HEK293T (cell line): Measurements from ENCODE around the gene OAS2.

ENCODE experiments used
- ARNT ChIP-seq: fragments of 450-650 bp; IDR thresholded peaks from 2 replicates; pipeline ENCODE4 v1.6.1; 2017; ENCODE audit warnings: mild to moderate bottlenecking
- BHLHE40 ChIP-seq: fragments of 450-650 bp; IDR thresholded peaks from 2 replicates; pipeline ENCODE4 v1.6.1; 2016; ENCODE audit warnings: mild to moderate bottlenecking, moderate library complexity, borderline replicate concordance
- CTBP1 ChIP-seq: fragments of 450-650 bp; IDR thresholded peaks from 2 replicates; pipeline ENCODE4 v1.6.1; 2016; ENCODE audit warnings: borderline replicate concordance
- ELF4 ChIP-seq: fragments of 450-650 bp; IDR thresholded peaks from 2 replicates; pipeline ENCODE4 v1.6.1; 2017; ENCODE audit warnings: antibody characterized with exemption
- FOXA1 ChIP-seq: fragments of 450-650 bp; IDR thresholded peaks from 2 replicates; pipeline ENCODE4 v1.6.1; 2016; ENCODE audit warnings: mild to moderate bottlenecking
- FOXK2 ChIP-seq: fragments of 450-650 bp; IDR thresholded peaks from 2 replicates; pipeline ENCODE4 v1.6.1; 2016; ENCODE audit warnings: mild to moderate bottlenecking
- FOXM1 ChIP-seq: fragments of 450-650 bp; IDR thresholded peaks from 2 replicates; pipeline ENCODE4 v1.6.1; 2017; ENCODE audit warnings: mild to moderate bottlenecking, borderline replicate concordance
- HDGF ChIP-seq: fragments of 450-650 bp; IDR thresholded peaks from 2 replicates; pipeline ENCODE4 v1.6.1; 2017; ENCODE audit warnings: antibody characterized with exemption, borderline replicate concordance
- L3MBTL2 ChIP-seq: fragments of 450-650 bp; conservative IDR thresholded peaks from 2 replicates; pipeline ENCODE4 v1.6.1; 2016; ENCODE audit warnings: mild to moderate bottlenecking
- LEF1 ChIP-seq: fragments of 450-650 bp; IDR thresholded peaks from 2 replicates; pipeline ENCODE4 v1.6.1; 2017; ENCODE audit warnings: mild to moderate bottlenecking, borderline replicate concordance
- SP1 ChIP-seq: fragments of 450-650 bp; IDR thresholded peaks from 2 replicates; pipeline ENCODE4 v1.6.1; 2017
- TARDBP ChIP-seq: fragments of 450-650 bp; IDR thresholded peaks from 2 replicates; pipeline ENCODE4 v1.6.1; 2016
- TF ChIP-seq, protein P1 (sequence below): fragments of 450-650 bp; IDR thresholded peaks from 2 replicates; pipeline ENCODE4 v1.6.1; 2016

DNA sequence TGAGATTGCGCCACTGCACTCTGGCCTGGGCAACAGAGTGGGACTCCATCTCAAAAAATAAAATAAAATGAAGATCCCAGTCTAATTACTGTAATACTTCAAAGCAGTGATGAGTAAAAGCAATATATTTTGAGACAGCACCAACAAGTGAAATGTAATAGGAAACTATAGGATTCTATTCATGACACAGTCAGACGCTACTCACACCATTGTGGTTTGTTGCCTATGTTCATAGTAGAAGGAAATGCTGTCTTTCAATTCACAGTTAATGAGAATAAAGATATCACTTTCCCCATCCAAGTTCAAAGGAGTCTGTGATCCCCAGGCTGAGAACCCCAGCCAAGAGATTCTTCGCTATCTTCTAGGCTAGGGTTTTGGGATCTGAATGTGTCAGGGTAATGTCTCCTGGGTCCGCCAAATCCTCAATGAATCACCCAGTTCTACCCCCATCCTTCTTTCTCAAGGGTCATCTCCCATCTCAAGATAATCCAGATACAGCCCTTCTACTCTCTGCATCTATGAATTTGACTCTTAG, 61.7 kb downstream of the OAS2 start:
- TF ChIP-seq HDGF = no peak
- no peak for TF ChIP-seq LEF1
- no peak for TF ChIP-seq FOXM1
- TF ChIP-seq BHLHE40 = no peak
- TF ChIP-seq, protein P1, sequence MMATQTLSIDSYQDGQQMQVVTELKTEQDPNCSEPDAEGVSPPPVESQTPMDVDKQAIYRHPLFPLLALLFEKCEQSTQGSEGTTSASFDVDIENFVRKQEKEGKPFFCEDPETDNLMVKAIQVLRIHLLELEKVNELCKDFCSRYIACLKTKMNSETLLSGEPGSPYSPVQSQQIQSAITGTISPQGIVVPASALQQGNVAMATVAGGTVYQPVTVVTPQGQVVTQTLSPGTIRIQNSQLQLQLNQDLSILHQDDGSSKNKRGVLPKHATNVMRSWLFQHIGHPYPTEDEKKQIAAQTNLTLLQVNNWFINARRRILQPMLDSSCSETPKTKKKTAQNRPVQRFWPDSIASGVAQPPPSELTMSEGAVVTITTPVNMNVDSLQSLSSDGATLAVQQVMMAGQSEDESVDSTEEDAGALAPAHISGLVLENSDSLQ = no peak
- no peak for TF ChIP-seq L3MBTL2
- TF ChIP-seq TARDBP = no peak
- no peak for TF ChIP-seq CTBP1
- no peak for TF ChIP-seq FOXK2
- TF ChIP-seq FOXA1 = no peak
- TF ChIP-seq SP1 = no peak
- TF ChIP-seq ELF4 = no peak
- no peak for TF ChIP-seq ARNT
